HG03521 (cell line): ENCODE results near the gene SCARB1.

ENCODE experiments used
- ATAC-seq: cut with Tn5 transposase; IDR thresholded peaks from one replicate; pipeline ENCODE4 v1.9.1; 2021; ENCODE audit warnings: mild to moderate bottlenecking, moderate library complexity; ENCODE audit not compliant: unreplicated experiment

The SCARB1 gene

DNA sequence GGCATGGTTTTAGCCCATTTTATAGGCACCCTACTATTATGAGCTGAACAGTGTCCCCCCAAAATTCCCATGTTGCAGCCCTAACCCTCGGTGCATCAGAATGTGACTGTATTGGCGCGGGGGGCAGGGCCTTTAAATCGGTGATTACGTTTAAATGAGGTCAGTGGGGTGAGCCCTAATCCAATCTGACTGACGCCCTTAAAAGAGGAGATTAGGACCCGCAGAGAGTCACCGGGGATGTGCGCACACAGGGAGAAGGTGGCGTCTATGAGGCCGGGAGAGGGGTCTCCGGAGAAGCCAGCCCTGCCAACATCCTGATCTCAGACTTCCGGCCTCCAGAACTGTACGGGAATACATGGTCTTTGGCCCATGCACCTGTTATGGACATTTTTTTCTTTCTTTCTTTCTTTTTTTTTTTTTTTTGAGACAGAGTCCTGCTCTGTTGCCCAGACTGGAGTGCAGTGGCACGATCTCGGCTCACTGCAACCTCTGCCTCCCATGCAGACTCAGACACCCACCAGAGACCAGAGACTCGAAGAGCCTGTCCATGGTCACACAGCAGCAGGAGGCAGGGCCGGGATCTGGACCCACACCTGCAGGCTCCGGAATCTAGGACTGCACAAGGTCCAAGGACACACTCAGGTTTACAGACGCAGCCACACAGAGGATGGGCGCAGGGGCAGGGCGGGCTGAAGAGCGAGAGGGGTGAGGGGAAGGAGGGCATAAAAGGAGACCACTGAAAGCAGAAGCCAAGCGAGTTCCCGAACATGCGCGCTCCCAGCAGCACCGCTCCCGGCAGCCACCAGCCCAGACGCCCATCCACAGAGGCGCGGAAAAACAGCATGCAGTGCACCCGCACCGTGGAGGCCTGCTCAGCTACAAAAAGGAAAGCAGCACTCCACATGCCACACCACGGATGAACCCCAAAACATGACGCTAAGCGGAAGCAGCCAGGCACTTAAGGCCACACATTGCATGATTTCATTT is 19.0 kb downstream of the SCARB1 start:
- no peak for ATAC-seq

DNA sequence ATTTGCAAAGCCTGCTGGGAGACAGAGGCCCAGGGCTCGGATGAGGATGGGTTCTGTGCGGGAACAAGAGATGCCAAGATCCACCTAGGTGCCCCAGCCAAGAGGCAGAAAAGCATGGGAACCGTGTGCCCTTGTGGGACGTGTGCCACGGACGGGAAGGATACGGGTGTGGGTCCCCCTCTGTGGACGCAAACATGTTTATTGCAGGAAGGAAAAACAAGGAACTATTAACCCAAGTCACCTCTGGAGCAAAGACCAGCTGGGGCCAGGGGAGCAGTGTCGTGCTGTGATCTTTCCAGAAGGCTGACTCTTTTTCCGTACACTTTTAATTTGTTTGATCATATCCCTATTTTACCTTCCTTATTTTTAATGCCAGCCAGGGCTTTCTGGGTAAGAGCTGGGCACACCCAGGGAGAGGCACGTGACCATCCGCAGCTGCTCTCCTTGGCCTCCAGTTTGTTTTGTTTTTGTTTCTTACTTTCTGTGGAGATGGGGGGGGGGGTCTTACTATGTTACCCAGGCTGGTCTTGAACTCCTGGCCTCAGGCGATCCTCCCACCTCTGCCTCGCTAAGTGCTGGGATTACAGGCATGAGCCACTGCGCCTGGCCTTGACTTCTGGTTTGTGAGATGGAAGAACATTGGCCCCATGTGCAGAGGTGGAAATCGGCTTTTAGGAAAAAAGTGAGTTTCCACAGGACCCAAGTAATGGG is 20.7 kb downstream of the SCARB1 start:
- no peak for ATAC-seq

DNA sequence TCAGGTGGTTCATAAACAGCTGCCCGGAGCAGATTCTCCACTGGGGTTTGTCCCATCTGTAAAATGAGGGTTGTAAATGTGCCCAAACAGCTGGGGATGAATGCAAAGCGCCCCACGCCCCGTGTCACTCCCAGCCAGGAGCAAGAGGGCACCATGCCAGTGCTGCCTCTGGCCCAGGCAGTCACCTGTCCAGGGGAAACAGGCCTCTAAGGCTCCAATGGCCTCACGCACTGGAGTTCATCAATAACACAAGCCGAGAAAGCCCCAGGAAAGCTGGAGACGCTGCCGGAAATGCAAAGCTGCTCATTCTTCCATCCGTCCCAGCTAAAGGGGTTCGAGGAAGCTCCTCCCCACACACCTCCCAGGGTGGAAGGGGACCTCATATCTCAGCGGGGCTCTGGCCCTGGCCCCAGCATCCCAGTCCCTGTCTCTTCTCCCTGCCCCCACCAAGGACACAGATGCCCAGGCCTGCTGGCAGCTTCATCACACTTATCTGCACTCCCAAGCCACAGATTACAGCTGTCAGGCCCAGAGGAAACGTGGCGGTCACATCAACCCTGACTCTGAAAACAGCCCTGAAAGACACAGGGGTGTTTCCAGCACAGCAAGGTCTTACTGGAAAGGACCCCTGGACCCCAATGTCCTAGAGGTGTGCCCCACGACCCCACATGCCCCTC is 21.5 kb downstream of the SCARB1 start:
- no peak for ATAC-seq

DNA sequence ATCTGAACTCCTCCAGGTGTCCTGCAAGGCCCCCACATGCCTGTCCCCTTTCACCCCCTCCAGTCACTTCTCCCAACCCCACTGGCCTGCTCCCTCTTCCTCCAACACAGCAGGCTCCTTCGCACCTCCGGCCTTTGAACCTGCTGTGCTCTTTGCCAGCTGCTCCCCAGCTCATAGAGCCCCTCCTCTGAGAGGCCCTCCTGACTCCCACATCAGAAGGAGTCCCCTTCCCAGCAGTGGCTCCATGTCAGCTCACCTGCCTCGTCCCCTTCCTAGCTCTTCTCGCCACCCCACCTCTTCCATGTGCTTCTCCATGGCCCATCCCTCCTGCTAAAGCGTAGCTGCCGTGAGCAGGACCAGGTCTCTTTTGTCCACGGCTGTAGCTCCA is 22.1 kb downstream of the SCARB1 start:
- no peak for ATAC-seq

DNA sequence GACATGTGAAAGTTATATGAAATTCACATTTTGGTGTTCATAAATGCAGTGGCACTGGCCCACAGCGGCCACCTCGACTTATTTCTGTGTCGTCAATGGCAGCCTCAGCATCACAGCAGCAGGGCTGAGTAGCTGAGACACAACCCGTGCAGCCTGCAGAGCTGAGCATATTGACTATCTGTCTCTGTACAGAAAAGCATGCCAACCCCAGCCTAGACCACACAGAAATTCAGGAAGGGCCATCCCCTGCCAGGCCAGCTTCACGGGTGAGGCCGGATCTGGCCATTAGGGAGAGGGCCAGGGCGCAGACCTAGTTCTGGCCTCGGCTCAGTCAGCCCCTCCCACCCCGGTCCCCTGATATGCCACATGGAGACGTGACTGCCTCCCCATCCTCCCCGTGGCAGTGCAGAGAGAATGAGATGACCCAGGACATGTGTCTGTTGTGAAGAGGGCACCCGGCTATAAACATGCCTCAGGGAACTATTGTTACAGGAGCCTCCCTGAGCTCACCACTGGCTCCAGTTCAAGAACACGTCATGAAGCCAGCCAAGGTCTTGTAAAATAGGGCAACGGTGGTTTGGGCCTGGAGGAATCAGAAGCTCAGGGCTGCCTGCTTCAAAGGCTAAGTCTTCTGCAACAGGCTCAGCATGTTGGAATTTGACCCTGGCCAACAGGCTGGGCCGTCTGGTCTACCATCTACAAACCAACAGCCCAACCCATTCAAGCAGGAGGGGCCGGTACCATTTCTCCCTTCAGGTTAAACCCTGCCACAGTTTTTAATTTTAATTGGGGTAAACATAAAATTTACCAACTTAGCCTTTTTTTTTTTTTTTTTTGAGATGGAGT is 25.5 kb downstream of the SCARB1 start:
- ATAC-seq, result no peak

DNA sequence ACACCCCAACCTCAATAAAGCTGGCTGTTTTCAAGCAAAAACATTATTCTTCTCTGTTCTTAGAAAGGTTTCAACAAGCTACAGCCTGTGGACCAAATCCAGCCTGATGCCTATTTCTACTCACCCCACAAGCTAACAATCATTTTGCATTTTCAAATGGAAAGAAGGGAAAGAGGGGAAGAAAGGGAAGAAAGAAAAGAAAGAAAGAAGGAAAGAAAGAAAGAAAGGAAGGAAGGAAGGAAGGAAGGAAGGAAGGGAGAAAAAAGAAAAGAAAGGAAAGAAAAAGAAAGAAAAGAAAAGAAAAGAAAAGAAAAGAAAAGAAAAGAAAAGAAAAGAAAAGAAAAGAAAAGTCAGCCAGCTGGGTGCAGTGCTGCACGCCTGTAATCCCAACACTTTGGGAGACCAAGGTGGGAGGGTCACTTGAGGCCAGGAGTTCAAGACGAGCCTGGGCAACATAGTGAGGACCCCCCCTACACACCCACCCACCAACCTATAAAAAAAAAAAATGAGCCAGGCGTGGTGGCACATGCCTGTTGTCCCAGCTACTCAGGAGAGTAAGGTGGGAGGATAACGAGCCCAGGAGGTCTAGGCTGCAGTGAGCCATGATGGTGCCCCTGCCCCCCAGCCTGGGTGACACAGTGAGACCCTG is 26.3 kb downstream of the SCARB1 start:
- no peak for ATAC-seq

DNA sequence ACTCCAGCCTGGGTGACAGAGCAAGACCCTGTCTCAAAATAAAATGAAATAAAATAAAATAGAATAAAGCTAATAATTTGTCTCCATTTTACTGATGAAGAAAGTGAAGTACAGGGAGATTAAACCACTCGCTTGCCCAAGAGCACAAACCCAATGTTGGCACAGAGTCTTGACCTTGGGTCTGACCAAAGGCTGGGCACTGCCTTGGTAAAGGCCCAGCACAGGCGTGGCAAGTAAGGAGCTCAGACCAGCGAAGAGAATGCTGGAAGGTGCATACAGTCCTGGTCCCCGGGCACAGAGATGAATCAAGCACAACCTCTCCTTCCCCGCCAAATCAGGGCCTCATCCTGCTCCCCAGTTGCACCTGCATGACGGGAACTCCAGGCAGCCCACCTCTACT is 26.9 kb downstream of the SCARB1 start:
- no peak for ATAC-seq

DNA sequence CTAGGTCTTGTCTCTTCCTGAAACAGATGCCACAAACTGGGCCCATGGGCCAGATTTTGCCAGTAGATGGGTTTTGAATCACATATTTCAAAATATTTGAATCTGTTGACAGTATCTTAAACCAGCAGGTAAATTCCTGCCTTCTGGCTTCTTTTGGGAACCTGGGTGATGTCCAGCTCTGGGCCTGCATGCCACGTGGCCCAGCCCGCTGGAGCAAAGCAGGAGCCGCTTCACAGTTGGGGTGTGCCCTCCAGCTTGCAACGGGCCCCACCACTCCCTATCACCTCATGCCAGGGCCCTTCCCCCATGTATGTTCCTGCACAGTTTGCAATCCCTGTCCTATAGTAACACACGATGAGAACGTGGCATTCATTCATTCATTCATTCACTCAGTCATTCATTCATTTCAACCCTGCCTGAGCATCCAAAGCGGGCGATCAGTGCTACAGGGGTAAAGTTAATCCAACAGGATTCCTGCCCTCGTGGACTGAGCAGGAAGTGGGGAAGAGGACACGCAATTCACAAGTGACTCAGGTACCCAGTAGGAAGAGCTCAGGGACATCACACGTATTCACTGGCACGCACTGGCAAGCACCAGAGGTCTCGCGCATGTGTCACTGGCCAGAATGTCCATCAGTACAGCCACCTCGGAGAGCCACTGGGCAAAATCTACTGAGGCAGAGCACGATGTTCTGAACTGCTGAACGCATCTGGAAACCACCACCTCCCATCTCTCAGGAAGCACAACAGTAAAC is 27.8 kb downstream of the SCARB1 start:
- no peak for ATAC-seq

DNA sequence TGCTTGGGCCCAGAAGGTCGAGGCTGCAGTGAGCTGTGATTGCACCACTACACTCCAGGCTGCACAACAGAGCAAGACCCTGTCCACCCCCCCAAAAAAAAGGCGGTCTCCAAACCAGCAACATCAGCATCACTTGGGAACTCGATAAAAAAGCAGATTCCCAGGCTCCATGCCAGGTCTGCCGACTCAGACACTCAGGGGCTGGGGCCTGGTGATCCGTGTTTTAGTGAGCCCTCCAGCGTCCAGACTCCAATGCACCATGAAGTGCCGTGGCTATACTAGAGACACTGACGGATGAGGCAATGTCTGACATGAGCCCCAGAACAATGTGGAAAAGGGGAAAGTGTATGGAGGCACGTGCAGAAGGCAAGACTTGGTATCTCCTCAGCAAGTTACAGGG is 28.8 kb downstream of the SCARB1 start:
- ATAC-seq, result no peak

DNA sequence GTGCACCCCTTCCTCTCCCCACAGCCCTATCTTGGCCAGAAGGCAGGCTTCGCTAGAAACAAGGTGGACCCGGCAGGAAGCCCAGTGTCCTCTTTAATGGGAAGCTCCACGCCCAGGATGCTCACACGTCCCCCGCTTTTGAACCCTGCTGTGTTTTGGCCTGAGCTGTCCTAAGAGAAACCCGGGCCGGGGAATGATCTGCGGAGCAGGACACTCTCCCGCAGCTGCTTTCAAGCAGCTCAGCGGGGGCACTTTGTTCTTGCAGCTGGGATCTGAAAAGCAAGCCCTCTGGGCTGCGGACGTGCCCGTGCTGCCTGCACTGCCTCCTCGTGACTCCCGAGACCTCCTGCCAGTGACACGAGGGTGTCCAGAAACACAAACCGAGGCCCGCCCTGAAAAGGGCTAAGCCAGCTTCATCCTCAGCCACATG is 30.0 kb downstream of the SCARB1 start:
- ATAC-seq, result no peak

DNA sequence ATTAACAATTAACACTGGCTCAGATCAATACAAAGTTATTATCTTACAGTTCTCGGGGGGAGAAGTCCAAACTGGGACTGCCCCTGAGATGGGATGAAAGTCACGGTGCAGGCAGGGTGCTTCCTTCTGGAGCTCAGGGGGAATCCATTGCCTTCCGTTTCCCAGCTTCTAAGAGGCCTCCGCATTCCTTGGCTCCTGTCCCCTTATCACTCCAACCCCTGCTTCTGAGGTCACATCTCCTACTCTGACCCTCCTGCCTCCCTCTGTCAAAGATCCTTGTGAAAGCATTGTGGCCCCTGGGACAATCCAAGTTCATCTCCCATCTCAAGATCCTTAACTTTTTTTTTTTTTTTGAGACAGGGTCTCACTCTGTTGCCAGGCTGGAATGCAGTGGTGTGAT is 30.8 kb downstream of the SCARB1 start:
- no peak for ATAC-seq

DNA sequence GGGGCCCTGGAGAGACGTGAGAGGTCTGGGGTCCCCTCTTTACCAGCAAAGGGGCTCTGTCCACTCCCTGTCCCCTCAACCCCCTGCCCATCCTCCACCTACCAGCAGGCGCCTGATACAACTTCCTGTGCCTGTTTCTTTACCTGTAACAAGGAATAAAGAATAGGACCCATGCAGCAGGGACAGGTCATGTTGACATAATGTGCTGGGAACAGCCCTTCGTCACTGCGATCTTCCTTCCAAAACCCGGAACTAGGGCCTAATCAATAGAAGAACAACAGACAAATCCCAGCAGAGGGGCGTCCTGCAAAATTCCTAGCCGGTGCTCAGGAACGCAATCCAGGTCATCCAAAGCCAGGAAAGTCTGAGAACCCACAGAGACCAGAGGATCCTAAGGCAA is 32.1 kb downstream of the SCARB1 start:
- no peak for ATAC-seq

DNA sequence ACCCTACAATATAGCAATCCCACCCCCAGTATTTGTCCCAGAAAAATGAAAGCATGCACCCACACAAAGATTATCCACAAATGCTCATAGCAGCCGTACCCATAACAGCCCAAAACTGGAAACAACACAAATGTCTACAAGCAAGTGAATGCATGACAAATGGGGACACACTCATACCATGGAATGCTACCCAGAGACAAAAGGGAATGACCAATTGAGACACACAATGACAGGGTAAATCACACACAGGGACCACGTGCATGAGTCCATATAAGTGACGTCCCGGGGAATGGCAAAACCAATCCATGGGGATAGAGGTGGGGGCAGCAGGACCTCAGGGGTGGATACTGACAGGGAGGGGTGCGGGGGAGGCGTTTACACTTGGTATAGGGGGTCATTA is 33.4 kb downstream of the SCARB1 start:
- no peak for ATAC-seq

DNA sequence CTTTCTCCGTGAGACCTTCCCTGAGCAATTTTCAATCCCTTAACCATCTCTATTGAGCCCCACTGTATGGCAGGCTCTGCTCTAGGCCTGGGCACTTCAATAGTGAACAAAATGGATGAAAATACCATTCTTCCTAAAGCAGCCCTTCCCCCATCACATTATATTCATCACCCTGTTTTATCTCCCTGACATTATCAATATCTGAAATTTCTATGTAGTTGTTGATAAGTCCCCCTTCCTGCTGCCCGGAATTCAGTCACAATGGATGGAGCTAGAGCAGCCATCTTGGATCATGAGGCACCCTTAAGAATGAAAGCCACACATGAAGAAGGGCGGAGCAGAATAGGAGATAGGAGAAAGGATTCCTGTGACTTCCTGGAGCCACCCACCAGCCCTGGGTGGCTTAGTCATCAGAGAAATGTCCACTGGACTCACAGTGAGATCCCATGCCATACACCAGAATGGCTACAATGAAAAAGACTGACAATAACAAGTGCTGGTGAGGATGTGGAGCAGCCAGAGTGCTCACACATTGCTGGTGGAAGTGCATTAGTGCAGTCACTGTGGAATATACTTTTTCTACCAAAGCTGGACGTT is 33.9 kb downstream of the SCARB1 start:
- ATAC-seq, result no peak

DNA sequence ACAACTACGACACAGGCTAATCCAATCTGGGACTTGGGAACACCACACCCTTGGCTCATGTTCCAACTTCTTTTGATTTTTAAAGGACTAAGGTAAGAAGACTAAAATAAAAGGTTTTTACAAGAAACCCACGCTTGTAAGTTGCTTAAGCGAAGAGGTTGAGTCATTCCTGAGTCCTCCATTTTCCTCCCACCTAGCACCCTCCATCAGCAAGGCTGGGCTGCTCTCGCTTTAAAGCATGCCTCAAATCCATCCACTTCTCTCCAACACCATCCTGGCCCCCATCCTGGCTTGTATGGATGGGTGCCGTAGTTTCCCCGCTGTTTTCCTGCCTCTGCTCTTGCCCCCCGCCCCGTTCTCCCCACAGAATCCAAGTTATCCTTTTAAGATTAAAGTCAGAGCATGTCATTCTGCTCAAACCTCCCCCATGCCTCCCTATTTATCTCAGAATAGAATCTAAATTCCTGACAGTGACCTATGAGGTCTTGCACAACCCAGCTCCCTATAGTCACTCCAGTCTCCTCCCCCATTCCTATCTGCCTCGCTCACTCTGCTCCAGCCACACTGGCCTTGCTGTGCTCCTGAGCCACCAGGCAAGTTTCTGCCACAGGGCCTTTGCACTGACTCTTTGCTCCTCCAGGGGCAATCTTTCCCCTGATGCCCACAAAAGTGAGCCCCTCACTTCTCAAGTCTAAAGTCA is 34.5 kb downstream of the SCARB1 start:
- ATAC-seq, result no peak

DNA sequence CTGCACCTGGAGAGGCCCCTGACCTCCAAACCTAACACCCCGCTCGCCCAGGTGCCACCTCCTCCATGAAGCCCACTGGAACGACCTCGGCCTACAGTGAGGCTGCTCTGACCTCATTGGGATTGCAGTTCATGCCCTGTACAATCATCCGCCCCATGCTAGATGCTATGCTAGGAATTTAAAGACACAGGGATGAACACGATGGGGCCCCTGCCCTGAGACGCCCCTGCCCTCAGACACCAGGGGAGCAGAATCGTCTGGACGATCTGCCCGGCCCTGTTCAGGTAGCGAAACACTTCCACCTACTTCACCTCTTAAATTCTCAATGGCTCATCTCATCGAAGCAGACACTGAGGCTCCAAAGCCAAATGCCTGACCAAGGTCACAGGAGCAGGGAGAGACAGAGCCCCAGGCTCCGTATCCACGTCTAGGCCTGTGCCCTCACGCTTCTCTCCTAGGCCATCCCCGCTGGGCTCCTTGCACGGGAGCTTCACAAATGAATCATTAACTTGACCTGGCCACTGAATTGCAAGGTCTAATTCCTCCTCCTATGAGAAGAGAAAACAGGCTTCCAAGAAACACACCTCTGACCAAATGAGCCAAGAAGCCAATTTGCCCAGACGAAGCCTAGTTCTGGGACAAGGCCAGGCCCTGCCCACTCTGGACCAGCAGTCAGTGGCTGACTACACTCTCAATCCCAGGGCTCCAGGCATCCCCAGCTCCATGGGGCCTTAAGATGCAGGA is 35.2 kb downstream of the SCARB1 start:
- ATAC-seq, result no peak

DNA sequence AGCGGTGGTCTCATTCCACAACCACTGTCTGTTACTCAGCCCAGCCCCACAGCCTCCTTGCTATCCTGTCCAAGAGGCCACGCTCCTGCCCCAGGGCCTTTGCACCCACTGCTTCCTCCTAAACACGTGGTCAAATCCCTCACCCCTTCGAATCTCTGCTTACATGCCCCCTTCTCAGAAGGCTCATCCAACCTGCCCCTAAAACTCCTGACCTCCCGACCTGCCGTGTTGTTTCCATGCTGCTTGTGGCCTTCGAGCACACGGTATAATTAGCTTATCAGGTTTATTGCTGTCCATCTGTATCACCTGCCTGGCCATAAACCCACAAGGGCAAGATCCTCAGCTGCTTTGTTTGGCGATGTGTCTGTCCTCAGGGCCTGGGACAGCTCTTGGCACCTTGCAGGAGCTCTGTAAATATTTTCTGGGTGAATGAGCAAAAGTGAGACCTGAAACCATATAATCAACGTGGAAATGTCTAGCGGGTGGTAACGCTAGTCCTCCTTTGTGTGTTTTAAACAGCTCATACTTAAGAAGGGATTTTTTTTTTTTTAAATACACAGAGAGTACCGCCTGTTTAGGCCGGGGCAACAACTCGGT is 36.0 kb downstream of the SCARB1 start:
- no peak for ATAC-seq
